Measurements from ENCODE around the gene OR6B2.

Gene OR6B2

GRCh38 chr2:240030379-240031094 lies at the start of gene OR6B2:
OR6B2 (minus strand) TSS chr2:240030429; CDS start chr2:240030429, 0 bp downstream.
- no peak for TF ChIP-seq L3MBTL2 (conservative IDR thresholded peaks at IDR 0.05)
- TF ChIP-seq PKNOX1 (IDR thresholded peaks at IDR 0.05): no peak
- no peak for TF ChIP-seq CTBP1 (IDR thresholded peaks at IDR 0.05; ENCODE audit: borderline replicate concordance)
- TF ChIP-seq NFRKB (IDR thresholded peaks at IDR 0.05): no peak
- no peak for TF ChIP-seq ELF4 (IDR thresholded peaks at IDR 0.05)
- no peak for TF ChIP-seq FOXA1 (IDR thresholded peaks at IDR 0.05)
- no peak for TF ChIP-seq TARDBP (IDR thresholded peaks at IDR 0.05)
- TF ChIP-seq ZNF384 (IDR thresholded peaks at IDR 0.05): no peak
- no peak for TF ChIP-seq HDGF (IDR thresholded peaks at IDR 0.05; ENCODE audit: borderline replicate concordance)
- TF ChIP-seq SUZ12 (IDR thresholded peaks at IDR 0.05): no peak
- ChIA-PET CTCF (interaction anchor here (1.5 kb wide), 1 partner anchor 9 kb away, joined by 4 read pairs; no protein-coding TSS in a partner anchor), POLR2A (no interaction called here)
- DNase-seq (ENCODE audit: extremely low spot score): no peak

- POLR2A ChIA-PET: no interaction called here
- no peak for TF ChIP-seq FOXK2 (IDR thresholded peaks at IDR 0.05)
- TF ChIP-seq L3MBTL2 (conservative IDR thresholded peaks at IDR 0.05): no peak
- no peak for TF ChIP-seq LEF1 (IDR thresholded peaks at IDR 0.05; ENCODE audit: borderline replicate concordance)
- no peak for TF ChIP-seq ZNF384 (IDR thresholded peaks at IDR 0.05)
- no peak for TF ChIP-seq HDGF (IDR thresholded peaks at IDR 0.05; ENCODE audit: borderline replicate concordance)
- TF ChIP-seq SP1 (IDR thresholded peaks at IDR 0.05): no peak
- TF ChIP-seq TARDBP (IDR thresholded peaks at IDR 0.05): no peak
- no peak for TF ChIP-seq CTBP1 (IDR thresholded peaks at IDR 0.05; ENCODE audit: borderline replicate concordance)
- TF ChIP-seq ARNT (IDR thresholded peaks at IDR 0.05): no peak
- CTCF ChIA-PET: interaction anchor here (0.6 kb wide), 1 partner anchor 55 kb away, joined by 3 read pairs; no protein-coding TSS in a partner anchor
- no peak for DNase-seq (ENCODE audit: extremely low spot score)
Observed at GRCh38 chr2:240078631-240079030, 48.4 kb upstream of the OR6B2 start.

GRCh38 chr2:240077442-240077841 lies 47.2 kb upstream of the OR6B2 start:
- no peak for TF ChIP-seq LEF1 (IDR thresholded peaks at IDR 0.05; ENCODE audit: borderline replicate concordance)
- no peak for TF ChIP-seq SP1 (IDR thresholded peaks at IDR 0.05)
- no peak for TF ChIP-seq ARNT (IDR thresholded peaks at IDR 0.05)
- ChIA-PET POLR2A (no interaction called here), CTCF (no interaction called here)
- no peak for DNase-seq (ENCODE audit: extremely low spot score)

- ChIA-PET POLR2A (no interaction called here), CTCF (no interaction called here)
- TF ChIP-seq FOXM1 (IDR thresholded peaks at IDR 0.05; ENCODE audit: borderline replicate concordance): no peak
- TF ChIP-seq SP1 (IDR thresholded peaks at IDR 0.05): no peak
- no peak for TF ChIP-seq HDGF (IDR thresholded peaks at IDR 0.05; ENCODE audit: borderline replicate concordance)
- no peak for TF ChIP-seq NFRKB (IDR thresholded peaks at IDR 0.05)
- no peak for TF ChIP-seq CTBP1 (IDR thresholded peaks at IDR 0.05; ENCODE audit: borderline replicate concordance)
- no peak for TF ChIP-seq SUZ12 (IDR thresholded peaks at IDR 0.05)
- no peak for TF ChIP-seq PKNOX1 (IDR thresholded peaks at IDR 0.05)
- no peak for TF ChIP-seq ARNT (IDR thresholded peaks at IDR 0.05)
- no peak for TF ChIP-seq FOXA1 (IDR thresholded peaks at IDR 0.05)
- TF ChIP-seq ZNF384 (IDR thresholded peaks at IDR 0.05): no peak
- no peak for TF ChIP-seq BHLHE40 (IDR thresholded peaks at IDR 0.05; ENCODE audit: borderline replicate concordance)
- no peak for TF ChIP-seq LEF1 (IDR thresholded peaks at IDR 0.05; ENCODE audit: borderline replicate concordance)
- no peak for TF ChIP-seq TARDBP (IDR thresholded peaks at IDR 0.05)
- TF ChIP-seq FOXK2 (IDR thresholded peaks at IDR 0.05): no peak
- no peak for TF ChIP-seq L3MBTL2 (conservative IDR thresholded peaks at IDR 0.05)
- TF ChIP-seq ELF4 (IDR thresholded peaks at IDR 0.05): no peak
- DNase-seq (ENCODE audit: extremely low spot score): no peak
Observed at GRCh38 chr2:240074545-240074944, 44.3 kb upstream of the OR6B2 start.

- POLR2A ChIA-PET: no interaction called here
- CTCF ChIA-PET: no interaction called here
- TF ChIP-seq NFRKB (IDR thresholded peaks at IDR 0.05) (no peak), HDGF (IDR thresholded peaks at IDR 0.05; ENCODE audit: borderline replicate concordance) (no peak), SUZ12 (IDR thresholded peaks at IDR 0.05) (no peak), LEF1 (IDR thresholded peaks at IDR 0.05; ENCODE audit: borderline replicate concordance) (no peak), ELF4 (IDR thresholded peaks at IDR 0.05) (no peak), ARNT (IDR thresholded peaks at IDR 0.05) (no peak), ZNF384 (IDR thresholded peaks at IDR 0.05) (no peak), PKNOX1 (IDR thresholded peaks at IDR 0.05) (no peak), L3MBTL2 (conservative IDR thresholded peaks at IDR 0.05) (no peak), CTBP1 (IDR thresholded peaks at IDR 0.05; ENCODE audit: borderline replicate concordance) (no peak), FOXM1 (IDR thresholded peaks at IDR 0.05; ENCODE audit: borderline replicate concordance) (no peak), TARDBP (IDR thresholded peaks at IDR 0.05) (no peak), SP1 (IDR thresholded peaks at IDR 0.05) (no peak), FOXA1 (IDR thresholded peaks at IDR 0.05) (no peak), FOXK2 (IDR thresholded peaks at IDR 0.05) (no peak), BHLHE40 (IDR thresholded peaks at IDR 0.05; ENCODE audit: borderline replicate concordance) (no peak)
- no peak for DNase-seq (ENCODE audit: extremely low spot score)
Observed at GRCh38 chr2:240070907-240071306, 40.7 kb upstream of the OR6B2 start.

- DNase-seq (ENCODE audit: extremely low spot score): no peak
- ChIA-PET CTCF (no interaction called here), POLR2A (no interaction called here)
- TF ChIP-seq BHLHE40 (IDR thresholded peaks at IDR 0.05; ENCODE audit: borderline replicate concordance) (no peak), CTBP1 (IDR thresholded peaks at IDR 0.05; ENCODE audit: borderline replicate concordance) (no peak), PKNOX1 (IDR thresholded peaks at IDR 0.05) (no peak), HDGF (IDR thresholded peaks at IDR 0.05; ENCODE audit: borderline replicate concordance) (no peak), TARDBP (IDR thresholded peaks at IDR 0.05) (no peak), NFRKB (IDR thresholded peaks at IDR 0.05) (no peak), FOXA1 (IDR thresholded peaks at IDR 0.05) (no peak), SP1 (IDR thresholded peaks at IDR 0.05) (no peak), FOXM1 (IDR thresholded peaks at IDR 0.05; ENCODE audit: borderline replicate concordance) (no peak)
Observed at GRCh38 chr2:240069829-240070228, 39.6 kb upstream of the OR6B2 start.

Measured in HEK293T (cell line).